HepG2 (cell line): ENCODE data around the gene VSIG10L2. TPM values are rescaled to one million over a fixed set of nuclear protein-coding genes. Genes with fewer than 3 reads are reported as not detected.

Experiments used
- ATAC-seq: fragments of 200-7000 bp; cut with Tn5 transposase; 3 replicates; pipeline ENCODE4 v1.9.1; 2020; ENCODE audit warnings: mild to moderate bottlenecking, moderate library complexity
- BruUV-seq: library from RNA; stranded (reverse); fragments of 400-500 nt; replicated peaks from 2 replicates; lab custom pipeline; 2021; lab: Mats Ljungman, UMichigan
- CTCF ChIA-PET: fragments of 300-600 bp; formaldehyde crosslinking; extraction: SDS; loops from one replicate; lab custom pipeline; 2021; ENCODE audit warnings: low total read pairs, inconsistent platforms, low intra/inter-chr PET ratio; lab: Yijun Ruan, JAX
- POLR2A ChIA-PET: fragments of 350-600 bp; sonication (Branson Sonifier 250); formaldehyde crosslinking; loops from one replicate; lab custom pipeline; 2020; ENCODE audit warnings: antibody characterized with exemption, inconsistent platforms; lab: Yijun Ruan, JAX
- DNase-seq: peaks from one replicate; pipeline ENCODE4 v3.0.0-alpha.2; 2015; ENCODE audit warnings: low spot score
- FAIRE-seq: peaks from 3 replicates; lab custom pipeline; 2011; peaks lifted over from hg19 to GRCh38; lab: Jason Lieb, UNC
- H2AFZ ChIP-seq: one replicate; pipeline ENCODE4 v1.6.1; 2011; ENCODE audit warnings: low read length, inconsistent platforms
- H3K27ac ChIP-seq: fragments of 300-600 bp; 3 replicates; pipeline ENCODE4 v1.8.0; 2011; ENCODE audit warnings: mixed run types, mild to moderate bottlenecking, mixed read lengths, low read length, inconsistent platforms; ENCODE audit not compliant: insufficient read depth; ENCODE audit errors: extremely low read length
- H3K27me3 ChIP-seq, 2 experiments: fragments of 200-600 bp in 1 of 2; 2 replicates in 1 of 2; 3 replicates in 1 of 2; pipeline versions ENCODE4 v1.6.0 to v1.8.0; 2011; ENCODE audit warnings: low read length in 2 of 2, mild to moderate bottlenecking in 2 of 2, moderate library complexity in 2 of 2, inconsistent platforms in 1 of 2; ENCODE audit not compliant: insufficient read depth in 2 of 2, control insufficient read depth in 1 of 2
- H3K36me3 ChIP-seq, 2 experiments: fragments of 200-600 bp in 1 of 2; replicated peaks in 1 of 2; 2 replicates in 1 of 2; 3 replicates in 1 of 2; pipeline versions ENCODE4 v1.5.1 to v1.8.0; 2011; ENCODE audit warnings: low read length in 2 of 2, inconsistent platforms in 1 of 2; ENCODE audit not compliant: insufficient read depth in 2 of 2, control insufficient read depth in 1 of 2
- H3K4me1 ChIP-seq: 2 replicates; pipeline ENCODE4 v1.5.1; 2012; ENCODE audit warnings: low read length, inconsistent platforms; ENCODE audit not compliant: insufficient read depth
- H3K4me2 ChIP-seq: 2 replicates; pipeline ENCODE4 v1.6.0; 2011; ENCODE audit warnings: low read depth, low read length, inconsistent platforms
- H3K4me3 ChIP-seq, 3 experiments: fragments of 200-600 bp in 1 of 3; sonication (generic), shearing (Covaris generic) in 1 of 3; replicated peaks in 1 of 3; 2 replicates each; pipeline ENCODE4 v1.5.1; 2011 to 2016; ENCODE audit warnings: low read length in 3 of 3, inconsistent platforms in 2 of 3, low read depth in 2 of 3, mild to moderate bottlenecking in 2 of 3, control low read depth in 1 of 3, mixed read lengths in 1 of 3; ENCODE audit not compliant: insufficient read depth in 1 of 3
- H3K79me2 ChIP-seq: one replicate; pipeline ENCODE4 v1.6.1; 2011; ENCODE audit warnings: low read length, inconsistent platforms; ENCODE audit not compliant: insufficient read depth
- H3K9ac ChIP-seq: 2 replicates; pipeline ENCODE4 v1.6.0; 2011; ENCODE audit warnings: mild to moderate bottlenecking, low read depth, low read length, inconsistent platforms; ENCODE audit not compliant: insufficient read depth
- H3K9me3 ChIP-seq: 2 replicates; pipeline ENCODE4 v1.5.1; 2012; ENCODE audit warnings: mild to moderate bottlenecking, low read length
- H4K20me1 ChIP-seq: 2 replicates; pipeline ENCODE4 v1.6.0; 2011; ENCODE audit warnings: inconsistent platforms, mild to moderate bottlenecking, low read length, moderate library complexity; ENCODE audit not compliant: insufficient read depth
- ARID2 ChIP-seq: sonication (generic); formaldehyde crosslinking; IDR thresholded peaks from 2 replicates; pipeline ENCODE4 v1.8.1; 2022; ENCODE audit warnings: mild to moderate bottlenecking, missing genetic modification reagents, borderline replicate concordance
- ATF4 ChIP-seq, 2 experiments: fragments of 450-650 bp in 1 of 2; sonication (generic) in 1 of 2; formaldehyde crosslinking; IDR thresholded peaks; 2 replicates each; pipeline versions ENCODE4 v1.5.0 to v1.8.0; 2020 to 2022; ENCODE audit warnings: mild to moderate bottlenecking in 1 of 2, missing genetic modification reagents in 1 of 2
- DMAP1 ChIP-seq: IDR thresholded peaks from 2 replicates; pipeline ENCODE4 v1.6.1; 2016
- E2F5 ChIP-seq: sonication (generic); formaldehyde crosslinking; conservative IDR thresholded peaks from 2 replicates; pipeline ENCODE4 v1.4.0; 2020; ENCODE audit warnings: missing genetic modification reagents
- KAT8 ChIP-seq: IDR thresholded peaks from 2 replicates; pipeline ENCODE4 v1.6.1; 2016; ENCODE audit warnings: missing genetic modification reagents, missing compliant biosample characterization
- KLF12 ChIP-seq: sonication (generic); formaldehyde crosslinking; IDR thresholded peaks from 2 replicates; pipeline ENCODE4 v1.4.0; 2020; ENCODE audit warnings: missing genetic modification reagents, borderline replicate concordance
- MBD4 ChIP-seq: IDR thresholded peaks from 2 replicates; pipeline ENCODE4 v1.6.1; 2012; ENCODE audit warnings: low read length, inconsistent platforms, borderline replicate concordance
- PHF21A ChIP-seq: sonication (generic); formaldehyde crosslinking; IDR thresholded peaks from 2 replicates; pipeline ENCODE4 v1.5.0; 2020; ENCODE audit warnings: mild to moderate bottlenecking, missing genetic modification reagents
- SPEN ChIP-seq: sonication (generic); formaldehyde crosslinking; IDR thresholded peaks from 2 replicates; pipeline ENCODE4 v1.5.1; 2020; ENCODE audit warnings: low read depth, mild to moderate bottlenecking, missing genetic modification reagents
- STAG1 ChIP-seq: sonication (generic); formaldehyde crosslinking; IDR thresholded peaks from 2 replicates; pipeline ENCODE4 v1.4.0; 2020; ENCODE audit warnings: missing genetic modification reagents
- TRAFD1 ChIP-seq: sonication (generic); formaldehyde crosslinking; IDR thresholded peaks from 2 replicates; pipeline ENCODE4 v1.5.1; 2020; ENCODE audit warnings: missing genetic modification reagents, mild to moderate bottlenecking, borderline replicate concordance
- USF2 ChIP-seq, 2 experiments: sonication (generic) in 1 of 2; formaldehyde crosslinking in 1 of 2; IDR thresholded peaks; 2 replicates each; pipeline versions ENCODE4 v1.5.1 to v1.6.1; 2011 to 2020; ENCODE audit warnings: borderline replicate concordance in 1 of 2, low read depth in 1 of 2, low read length in 1 of 2, mild to moderate bottlenecking in 1 of 2, missing genetic modification reagents in 1 of 2, moderate library complexity in 1 of 2
- ZFP36 ChIP-seq: fragments of 150-350 bp; IDR thresholded peaks from 2 replicates; pipeline ENCODE4 v1.6.1; 2018; ENCODE audit warnings: borderline replicate concordance, low read length, low read depth; ENCODE audit not compliant: partially characterized antibody
- ZKSCAN5 ChIP-seq: sonication (generic); formaldehyde crosslinking; IDR thresholded peaks from 2 replicates; pipeline ENCODE4 v1.5.1; 2020; ENCODE audit warnings: mild to moderate bottlenecking, missing genetic modification reagents
- ZNF512B ChIP-seq: sonication (generic); formaldehyde crosslinking; IDR thresholded peaks from 2 replicates; pipeline ENCODE4 v1.5.1; 2020; ENCODE audit warnings: missing genetic modification reagents, mild to moderate bottlenecking, borderline replicate concordance
- ZNF564 ChIP-seq: sonication (generic); formaldehyde crosslinking; IDR thresholded peaks from 2 replicates; pipeline ENCODE4 v1.8.1; 2023; ENCODE audit warnings: mild to moderate bottlenecking, missing genetic modification reagents
- whole genome bisulfite sequencing: methylation state at CpG from one replicate; pipeline ENCODE4 v1.1.6; 2017; ENCODE audit warnings: low lambda C conversion rate; 5-methylcytosine and 5-hydroxymethylcytosine counted together
- in situ Hi-C: cut with HindIII; loops from 2 replicates; pipeline ENCODE4 v1.10.0; 2017; ENCODE audit warnings: low pct_unique_long_range_greater_than_20kb; ENCODE audit not compliant: extremely low pct_ligation_motif_present
- intact Hi-C: fragments of 100-400 bp; cut with micrococcal nuclease; formaldehyde crosslinking; loops from one replicate; pipeline ENCODE4 v1.10.0; 2022; ENCODE audit not compliant: unreplicated experiment
- polyA plus RNA-seq, 8 experiments: library from polyadenylated mRNA; depleted of rRNA in 3 of 8; stranded (reverse) in 7 of 8; unstranded in 1 of 8; fragments of >200 nt; fragmentation: Illumina TruSeq in 4 of 8; extraction: Trizol in 4 of 8; gene quantifications; 2 replicates each; pipeline versions ENCODE4 v1.2.1 to v1.2.3, GENCODE V29; 2011 to 2016; ENCODE audit warnings: low read depth in 4 of 8, missing spikeins in 1 of 8, mixed read lengths in 1 of 8; ENCODE audit not compliant: insufficient read depth in 1 of 8
- total RNA-seq, 5 experiments: library from RNA; depleted of rRNA; stranded (reverse); fragments of >200 nt; fragmentation: Illumina TruSeq; extraction: Trizol; gene quantifications; 2 replicates each; pipeline ENCODE4 v1.2.3, GENCODE V29; 2016; ENCODE audit warnings: low read depth in 1 of 5

Gene VSIG10L2
- total and polyA plus RNA-seq, 2 of the 13 experiments (the other 11 are each of a cell fraction or from before 2014, with no cell fraction given): 0.21 TPM; not detected in 1

GRCh38 chr11:125978181-125978716, 32.4 kb downstream of the VSIG10L2 start:
- intact Hi-C loops: no loop called here
- no peaks in the 10 kb centered on the region for H4K20me1 ChIP-seq
- no peak for TF ChIP-seq KAT8 (CRISPR knock-in tag)
- no peak for TF ChIP-seq ZFP36
- no peak for TF ChIP-seq ZKSCAN5 (CRISPR knock-in tag)
- no peak for TF ChIP-seq SPEN (CRISPR knock-in tag)
- no peak for TF ChIP-seq DMAP1 (CRISPR knock-in tag)
- no peak for TF ChIP-seq ATF4 (CRISPR knock-in tag; IDR thresholded peaks at IDR 0.05)
- no peak for TF ChIP-seq ARID2 (CRISPR knock-in tag)
- TF ChIP-seq KLF12 (CRISPR knock-in tag): no peak
- no peak for TF ChIP-seq ZNF564 (CRISPR knock-in tag)
- TF ChIP-seq ZNF512B (CRISPR knock-in tag): no peak
- no peak for TF ChIP-seq STAG1
- TF ChIP-seq PHF21A (CRISPR knock-in tag): no peak
- TF ChIP-seq MBD4: no peak
- TF ChIP-seq TRAFD1 (CRISPR knock-in tag): no peak
- TF ChIP-seq E2F5: no peak
- no peak for TF ChIP-seq USF2 (IDR thresholded peaks at IDR 0.05; ENCODE audit: low read depth, low read length)
- TF ChIP-seq USF2 (CRISPR knock-in tag; IDR thresholded peaks at IDR 0.05; ENCODE audit: borderline replicate concordance): no peak

More at GRCh38 chr11:125978181-125978716, 32.4 kb downstream of the VSIG10L2 start:
- in situ Hi-C loops: no loop called here
- DNase-seq (no peak), FAIRE-seq (no peak), ATAC-seq (no peak)
- ChIA-PET CTCF (no interaction called here), POLR2A (no interaction called here)
- no TSS peak for BruUV-seq
- H2AFZ ChIP-seq: no peak overlapping the region
- no peak overlapping the region for H3K27ac ChIP-seq
- H3K27me3 ChIP-seq: no peaks in the 10 kb centered on the region
- whole genome bisulfite sequencing: 86% methylated on average over 6 of the region's 6 CpGs
- H3K4me2 ChIP-seq: no peak overlapping the region
- H3K9ac ChIP-seq: no peak overlapping the region
- H3K4me1 ChIP-seq: peaks cover 24% of the 10 kb centered on the region
- H3K4me3 ChIP-seq: no peak overlapping the region
- peaks cover 0 to 12% of the 10 kb centered on the region in 2 experiments; a peak in 4 of 5 replicates for H3K36me3 ChIP-seq
- H3K9me3 ChIP-seq: no peaks in the 10 kb centered on the region
- no peaks in the 10 kb centered on the region for H3K79me2 ChIP-seq
